Kidney (tissue), 14 donors: ENCODE data around the gene HRH1. TPM values are rescaled to one million over a fixed set of nuclear protein-coding genes. Genes with fewer than 3 reads are reported as not detected.

Experiments used
- DNase-seq, 5 donors: peaks; one replicate each; pipeline ENCODE4 v3.0.0-alpha.2; 2013 to 2020
- FAIRE-seq: peaks from 2 replicates; lab custom pipeline; 2012; peaks lifted over from hg19 to GRCh38; lab: Jason Lieb, UNC
- H3K27ac ChIP-seq, 2 donors: one replicate each; pipeline ENCODE4 v1.7.0; 2013; ENCODE audit warnings: low read depth in 2 of 2, low read length in 2 of 2, inconsistent platforms in 1 of 2
- H3K27me3 ChIP-seq: one replicate; pipeline ENCODE4 v1.7.1; 2013; ENCODE audit warnings: low read length, inconsistent platforms; ENCODE audit not compliant: control insufficient read depth, insufficient read depth
- H3K36me3 ChIP-seq, 3 donors: one replicate each; pipeline versions ENCODE4 v1.7.0 to v1.7.1; 2013; ENCODE audit warnings: low read length in 3 of 3, control low read depth in 1 of 3, inconsistent platforms in 1 of 3; ENCODE audit not compliant: insufficient read depth in 3 of 3, control insufficient read depth in 2 of 3
- H3K4me1 ChIP-seq, 3 donors: one replicate each; pipeline versions ENCODE4 v1.7.0 to v1.7.1; 2013; ENCODE audit warnings: low read length in 3 of 3, inconsistent platforms in 1 of 3, low read depth in 1 of 3; ENCODE audit not compliant: control insufficient read depth in 2 of 3, insufficient read depth in 2 of 3
- H3K4me3 ChIP-seq, 3 donors: one replicate each; pipeline versions ENCODE4 v1.7.0 to v1.8.1; 2013; ENCODE audit warnings: low read length in 3 of 3, control low read depth in 1 of 3, inconsistent platforms in 1 of 3
- H3K9ac ChIP-seq, 3 donors: one replicate each; pipeline versions ENCODE4 v1.7.0 to v1.7.1; 2013; ENCODE audit warnings: low read length in 3 of 3, control low read depth in 1 of 3, inconsistent platforms in 1 of 3
- H3K9me3 ChIP-seq, 3 donors: one replicate each; pipeline versions ENCODE4 v1.7.0 to v1.7.1; 2013; ENCODE audit warnings: low read length in 3 of 3, control low read depth in 1 of 3, inconsistent platforms in 1 of 3; ENCODE audit not compliant: control insufficient read depth in 2 of 3, insufficient read depth in 1 of 3
- intact Hi-C: fragments of 100-400 bp; cut with DNase I; formaldehyde crosslinking; loops from one replicate; pipeline ENCODE4 v1.11.1; 2022
- polyA plus RNA-seq: library from polyadenylated mRNA; stranded (reverse); fragments of 350-450 nt; fragmentation: Illumina TruSeq; extraction: RNeasy Lipid Tissue Mini Kit (QIAGEN cat#74804); gene quantifications from one replicate; pipeline ENCODE4 v1.2.3, GENCODE V29; 2014; ENCODE audit warnings: low read depth, low replicate concordance; ENCODE audit not compliant: insufficient read depth
- total RNA-seq: library from RNA; stranded (reverse); fragmentation: NEBNext Ultra II Directional; extraction: Animal tissue kit (Norgen Biotek cat#: 25700); gene quantifications from one replicate; pipeline ENCODE4 v1.2.1, GENCODE V29; 2021
- TF ChIP-seq, protein P1 (sequence below): IDR thresholded peaks from 3 replicates; pipeline ENCODE4 v1.5.1; 2012; ENCODE audit warnings: mild to moderate bottlenecking, moderate library complexity, borderline replicate concordance; ENCODE audit not compliant: insufficient read depth; ENCODE audit errors: extremely low read depth
- donor health status: control.
- donor health status: control.
- donor health status: control.
- donor health status: control.
- donor health status: control.
- donor health status: DM: yes; HTN: yes; CAD: no.
- donor health status: Normal renal cell carcinoma (clear cell type).

Gene HRH1
- total and polyA plus RNA-seq, 2 donors from 2014 or later, result 1.9 to 32.3 TPM

DNA sequence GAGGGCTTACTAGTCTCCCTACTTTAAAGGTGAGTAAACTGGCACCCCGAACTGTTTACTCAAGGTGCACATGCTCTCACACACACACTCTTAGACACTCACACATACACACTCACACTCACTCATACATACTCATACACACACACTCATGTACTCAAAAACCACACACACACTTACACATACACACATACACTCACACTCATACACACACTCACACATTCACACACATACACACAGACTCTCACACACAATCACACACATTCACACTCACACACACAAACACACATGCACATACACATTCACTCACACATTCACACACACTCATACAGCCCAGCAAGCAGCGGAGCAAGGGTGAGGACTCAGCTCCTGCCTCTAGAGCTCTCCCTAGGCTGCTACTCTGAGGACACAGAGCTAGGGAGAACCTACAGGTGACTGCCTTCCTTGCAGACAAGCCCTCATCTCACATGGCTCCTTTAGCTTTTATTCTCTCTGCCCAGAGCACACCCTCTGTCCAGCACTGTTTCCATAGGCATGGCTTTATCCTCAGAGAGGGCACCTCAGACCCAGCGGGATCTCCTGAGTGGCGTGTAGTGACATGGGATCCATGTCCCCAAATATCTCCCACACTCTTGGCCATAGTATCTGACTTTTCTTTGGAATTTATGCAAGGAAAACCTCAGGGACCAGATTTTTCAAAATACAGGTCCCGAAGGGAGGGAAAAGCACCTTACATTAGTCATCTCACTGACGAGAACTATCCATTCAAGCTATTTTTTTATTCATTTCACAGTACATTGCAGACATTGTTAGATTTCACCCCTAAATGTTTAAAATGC lies 91.8 kb downstream of the HRH1 start:
- no peaks in the 10 kb centered on the region for H3K27me3 ChIP-seq
- no peaks in the 10 kb centered on the region for H3K9me3 ChIP-seq
- H3K4me3 ChIP-seq, result no peak overlapping the region
- TF ChIP-seq, protein P1, sequence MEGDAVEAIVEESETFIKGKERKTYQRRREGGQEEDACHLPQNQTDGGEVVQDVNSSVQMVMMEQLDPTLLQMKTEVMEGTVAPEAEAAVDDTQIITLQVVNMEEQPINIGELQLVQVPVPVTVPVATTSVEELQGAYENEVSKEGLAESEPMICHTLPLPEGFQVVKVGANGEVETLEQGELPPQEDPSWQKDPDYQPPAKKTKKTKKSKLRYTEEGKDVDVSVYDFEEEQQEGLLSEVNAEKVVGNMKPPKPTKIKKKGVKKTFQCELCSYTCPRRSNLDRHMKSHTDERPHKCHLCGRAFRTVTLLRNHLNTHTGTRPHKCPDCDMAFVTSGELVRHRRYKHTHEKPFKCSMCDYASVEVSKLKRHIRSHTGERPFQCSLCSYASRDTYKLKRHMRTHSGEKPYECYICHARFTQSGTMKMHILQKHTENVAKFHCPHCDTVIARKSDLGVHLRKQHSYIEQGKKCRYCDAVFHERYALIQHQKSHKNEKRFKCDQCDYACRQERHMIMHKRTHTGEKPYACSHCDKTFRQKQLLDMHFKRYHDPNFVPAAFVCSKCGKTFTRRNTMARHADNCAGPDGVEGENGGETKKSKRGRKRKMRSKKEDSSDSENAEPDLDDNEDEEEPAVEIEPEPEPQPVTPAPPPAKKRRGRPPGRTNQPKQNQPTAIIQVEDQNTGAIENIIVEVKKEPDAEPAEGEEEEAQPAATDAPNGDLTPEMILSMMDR, result no peak
- DNase-seq (no peak), FAIRE-seq (no peak)
- H3K4me1 ChIP-seq, result no peaks in the 10 kb centered on the region
- H3K36me3 ChIP-seq, result no peaks in the 10 kb centered on the region
- H3K9ac ChIP-seq, result no peak overlapping the region
- intact Hi-C loops, result no loop called here
- no peak overlapping the region for H3K27ac ChIP-seq

DNA sequence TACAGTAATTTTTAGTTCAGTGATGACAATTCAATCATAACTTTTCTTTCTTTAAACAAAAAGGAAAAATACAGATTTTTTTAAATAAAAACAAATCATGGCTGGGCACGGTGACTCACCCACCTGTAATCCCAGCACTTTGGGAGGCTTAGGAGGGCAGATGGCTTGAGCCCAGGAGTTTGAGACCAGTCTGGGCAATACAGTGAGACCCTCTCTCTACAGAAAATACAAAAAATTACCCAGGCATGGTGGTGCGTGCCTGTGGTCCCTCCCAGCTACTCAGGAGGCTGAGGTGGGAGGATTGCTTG lies 92.3 kb downstream of the HRH1 start:
- Histone ChIP-seq H3K36me3 (no peaks in the 10 kb centered on the region), H3K4me3 (no peak overlapping the region), H3K9me3 (no peaks in the 10 kb centered on the region), H3K27me3 (no peaks in the 10 kb centered on the region), H3K27ac (no peak overlapping the region), H3K9ac (no peak overlapping the region), H3K4me1 (no peaks in the 10 kb centered on the region)
- DNase-seq, result no peak
- TF ChIP-seq, protein P1, result no peak
- no peak for FAIRE-seq
- intact Hi-C loops, result no loop called here

DNA sequence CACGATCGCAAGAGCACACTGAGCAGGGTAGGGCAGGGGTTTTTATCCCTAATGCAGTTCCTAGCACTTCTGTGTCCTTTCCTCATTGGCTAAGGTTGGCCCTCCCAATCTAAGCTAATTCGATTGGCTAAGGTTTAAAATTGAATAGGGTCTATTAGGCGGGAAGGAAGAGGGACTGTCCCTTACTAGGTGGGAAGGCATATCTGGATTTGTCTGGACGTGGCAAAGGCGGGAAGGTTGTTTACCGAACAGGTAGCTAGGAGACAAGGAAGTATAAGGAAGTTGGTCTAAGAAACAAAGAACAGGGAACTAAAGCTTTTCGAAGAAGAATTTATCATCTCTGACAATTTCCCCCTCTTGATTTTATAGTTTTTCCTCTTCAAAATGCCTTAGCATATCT lies 93.1 kb downstream of the HRH1 start:
- Histone ChIP-seq H3K27me3 (no peaks in the 10 kb centered on the region), H3K27ac (no peak overlapping the region), H3K9ac (no peak overlapping the region), H3K36me3 (no peaks in the 10 kb centered on the region), H3K4me3 (no peak overlapping the region), H3K9me3 (no peaks in the 10 kb centered on the region), H3K4me1 (no peaks in the 10 kb centered on the region)
- TF ChIP-seq, protein P1, result no peak
- intact Hi-C loops, result no loop called here
- no peak for FAIRE-seq
- no peak for DNase-seq

DNA sequence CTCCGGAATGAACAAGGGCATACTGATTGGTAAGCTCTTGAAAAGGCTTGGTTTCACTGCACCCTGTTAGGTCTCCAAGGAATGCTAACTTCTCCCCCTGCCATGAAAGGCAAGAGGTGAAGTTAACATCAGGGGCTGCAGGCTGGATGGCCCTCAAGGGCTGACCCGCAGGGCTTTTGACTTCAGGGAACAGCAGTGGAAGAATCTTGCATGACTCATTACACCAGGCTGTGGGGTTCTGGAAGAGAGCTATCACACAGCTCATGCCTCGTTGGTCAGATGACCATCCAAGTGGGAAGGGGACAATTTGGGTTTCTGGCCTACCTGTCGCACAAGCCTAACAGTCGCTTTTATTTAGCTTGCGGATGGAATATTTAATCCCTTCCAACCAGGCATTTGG lies 94.3 kb downstream of the HRH1 start:
- no peak for FAIRE-seq
- Histone ChIP-seq H3K9ac (no peak overlapping the region), H3K27me3 (no peaks in the 10 kb centered on the region), H3K4me1 (no peaks in the 10 kb centered on the region), H3K9me3 (no peaks in the 10 kb centered on the region), H3K36me3 (no peaks in the 10 kb centered on the region), H3K4me3 (no peak overlapping the region), H3K27ac (no peak overlapping the region)
- no peak for DNase-seq
- TF ChIP-seq, protein P1, result no peak
- intact Hi-C loops, result no loop called here
